Trophoblast cell (in vitro differentiated cells and primary cell): Measurements from ENCODE around the gene TFF1.
A peak's percentile ranks its signal among the peaks of the same experiment; 100 is the strongest.

Experiments
- DNase-seq, 2 donors: peaks; one replicate each; pipeline ENCODE4 v3.0.0-alpha.2; 2016
- H2AFZ ChIP-seq: 2 replicates; pipeline ENCODE4 v1.6.1; 2013; ENCODE audit warnings: low read length, moderate library complexity, mild to moderate bottlenecking; ENCODE audit not compliant: insufficient read depth, poor library complexity
- H2AK5ac ChIP-seq: 2 replicates; pipeline ENCODE4 v1.6.1; 2013; ENCODE audit warnings: mild to moderate bottlenecking, low read length
- H2BK120ac ChIP-seq: 2 replicates; pipeline ENCODE4 v1.6.1; 2013; ENCODE audit warnings: low read length, mild to moderate bottlenecking, moderate library complexity; ENCODE audit not compliant: insufficient read depth, poor library complexity
- H2BK12ac ChIP-seq: 2 replicates; pipeline ENCODE4 v1.6.1; 2013; ENCODE audit warnings: mild to moderate bottlenecking, low read length, moderate library complexity
- H2BK5ac ChIP-seq: 2 replicates; pipeline ENCODE4 v1.6.1; 2013; ENCODE audit warnings: low read length, low read depth, moderate library complexity, mild to moderate bottlenecking; ENCODE audit not compliant: poor library complexity
- H3K14ac ChIP-seq: 2 replicates; pipeline ENCODE4 v1.6.1; 2013; ENCODE audit warnings: mild to moderate bottlenecking, low read length
- H3K18ac ChIP-seq: 2 replicates; pipeline ENCODE4 v1.6.1; 2013; ENCODE audit warnings: mild to moderate bottlenecking, low read length
- H3K23ac ChIP-seq: 2 replicates; pipeline ENCODE4 v1.6.1; 2013; ENCODE audit warnings: low read length
- H3K27ac ChIP-seq: 2 replicates; pipeline ENCODE4 v1.5.1; 2013; ENCODE audit warnings: low read depth, mild to moderate bottlenecking, inconsistent platforms, low read length, moderate library complexity
- H3K27me3 ChIP-seq: 2 replicates; pipeline ENCODE4 v1.6.1; 2013; ENCODE audit warnings: inconsistent platforms, mild to moderate bottlenecking, low read length, moderate library complexity; ENCODE audit not compliant: insufficient read depth
- H3K36me3 ChIP-seq, 2 experiments: 1 replicate in 1 of 2; 2 replicates in 1 of 2; pipeline ENCODE4 v1.6.1; 2013; ENCODE audit warnings: low read length in 2 of 2, mild to moderate bottlenecking in 2 of 2, moderate library complexity in 1 of 2; ENCODE audit not compliant: insufficient read depth in 2 of 2, control insufficient read depth in 1 of 2
- H3K4ac ChIP-seq: 2 replicates; pipeline ENCODE4 v1.6.1; 2013; ENCODE audit warnings: low read depth, mild to moderate bottlenecking, low read length, moderate library complexity
- H3K4me1 ChIP-seq, 2 experiments: 1 replicate in 1 of 2; 2 replicates in 1 of 2; pipeline ENCODE4 v1.6.1; 2013; ENCODE audit warnings: low read length in 2 of 2, mild to moderate bottlenecking in 2 of 2, moderate library complexity in 1 of 2; ENCODE audit not compliant: insufficient read depth in 2 of 2, control insufficient read depth in 1 of 2
- H3K4me2 ChIP-seq: 2 replicates; pipeline ENCODE4 v1.6.1; 2013; ENCODE audit warnings: inconsistent platforms, mild to moderate bottlenecking, low read length, moderate library complexity
- H3K4me3 ChIP-seq: 2 replicates; pipeline ENCODE4 v1.5.1; 2013; ENCODE audit warnings: mild to moderate bottlenecking, low read depth, low read length, inconsistent platforms
- H3K79me1 ChIP-seq: one replicate; pipeline ENCODE4 v1.6.1; 2013; ENCODE audit warnings: low read length
- H3K79me2 ChIP-seq: 2 replicates; pipeline ENCODE4 v1.6.1; 2013; ENCODE audit warnings: low read length, mild to moderate bottlenecking; ENCODE audit not compliant: control insufficient read depth, insufficient read depth, poor library complexity
- H3K9ac ChIP-seq: 2 replicates; pipeline ENCODE4 v1.6.1; 2013; ENCODE audit warnings: mild to moderate bottlenecking, low read length
- H3K9me3 ChIP-seq: 2 replicates; pipeline ENCODE4 v1.6.1; 2013; ENCODE audit warnings: low read depth, mild to moderate bottlenecking, control low read depth, inconsistent platforms, low read length; ENCODE audit not compliant: insufficient read depth
- H4K12ac ChIP-seq: 2 replicates; pipeline ENCODE4 v1.6.1; 2013; ENCODE audit warnings: low read depth, mild to moderate bottlenecking, low read length, moderate library complexity
- H4K8ac ChIP-seq: 2 replicates; pipeline ENCODE4 v1.6.1; 2013; ENCODE audit warnings: low read depth, mild to moderate bottlenecking, low read length, moderate library complexity
- H4K91ac ChIP-seq: one replicate; pipeline ENCODE4 v1.6.1; 2013; ENCODE audit warnings: low read depth, mild to moderate bottlenecking, low read length, moderate library complexity
- WGBS: extraction: QIAGEN DNeasy Blood & Tissue Kit; methylation state at CpG from one replicate; pipeline ENCODE4 v1.1.7; 2013; ENCODE audit warnings: missing lambda C conversion rate; ENCODE audit not compliant: insufficient read length, insufficient coverage; ENCODE audit errors: extremely low coverage; 5-methylcytosine and 5-hydroxymethylcytosine counted together

Gene TFF1

GRCh38 chr21:42361286-42361685 lies 5.0 kb downstream of the TFF1 start:
- no peak overlapping the region for H4K12ac ChIP-seq
- H2AFZ ChIP-seq, result no peak overlapping the region
- no peak overlapping the region for H4K91ac ChIP-seq
- no peaks in the 10 kb centered on the region for H3K27me3 ChIP-seq
- WGBS, result no CpG with 5 or more reads among the region's 7 CpGs
- H3K4me1 ChIP-seq, result peaks cover 0 to 2% of the 10 kb centered on the region in 2 experiments
- no peak overlapping the region for H2BK5ac ChIP-seq
- H3K23ac ChIP-seq, result no peak overlapping the region
- peaks cover 8% of the 10 kb centered on the region for H3K9me3 ChIP-seq
- H3K4me2 ChIP-seq, result no peak overlapping the region
- no peak overlapping the region for H3K4me3 ChIP-seq
- H2BK120ac ChIP-seq, result no peak overlapping the region
- no peak overlapping the region for H3K14ac ChIP-seq
- no peaks in the 10 kb centered on the region for H3K79me2 ChIP-seq
- H3K36me3 ChIP-seq, result no peaks in the 10 kb centered on the region
- no peak overlapping the region for H3K9ac ChIP-seq
- no peak overlapping the region for H4K8ac ChIP-seq
- no peak for DNase-seq
- no peak overlapping the region for H3K27ac ChIP-seq
- H2BK12ac ChIP-seq, result no peak overlapping the region
- no peaks in the 10 kb centered on the region for H3K79me1 ChIP-seq
- no peak overlapping the region for H2AK5ac ChIP-seq
- H3K18ac ChIP-seq, result no peak overlapping the region
- no peak overlapping the region for H3K4ac ChIP-seq

- no peak overlapping the region for H3K18ac ChIP-seq
- H2BK12ac ChIP-seq, result no peak overlapping the region
- no peaks in the 10 kb centered on the region for H3K36me3 ChIP-seq
- H2AFZ ChIP-seq, result no peak overlapping the region
- no peaks in the 10 kb centered on the region for H3K79me2 ChIP-seq
- H3K9ac ChIP-seq, result no peak overlapping the region
- no peak overlapping the region for H3K27ac ChIP-seq
- H3K23ac ChIP-seq, result no peak overlapping the region
- no peak overlapping the region for H3K4me2 ChIP-seq
- no peak overlapping the region for H4K12ac ChIP-seq
- H4K91ac ChIP-seq, result no peak overlapping the region
- H2AK5ac ChIP-seq, result no peak overlapping the region
- H3K79me1 ChIP-seq, result no peaks in the 10 kb centered on the region
- no peak overlapping the region for H2BK120ac ChIP-seq
- H3K4ac ChIP-seq, result no peak overlapping the region
- no peak overlapping the region for H2BK5ac ChIP-seq
- no CpG with 5 or more reads among the region's 2 CpGs for WGBS
- peaks cover 0 to 2% of the 10 kb centered on the region in 2 experiments for H3K4me1 ChIP-seq
- H3K4me3 ChIP-seq, result no peak overlapping the region
- peak in 1 of 2 donors; percentile 31 for DNase-seq
- H4K8ac ChIP-seq, result no peak overlapping the region
- no peak overlapping the region for H3K14ac ChIP-seq
- peaks cover 8% of the 10 kb centered on the region for H3K9me3 ChIP-seq
- H3K27me3 ChIP-seq, result no peaks in the 10 kb centered on the region
These were observed 6.0 kb downstream of the TFF1 start for GRCh38 chr21:42360317-42360716.

- Histone ChIP-seq H3K14ac (no peak overlapping the region), H3K9ac (no peak overlapping the region), H3K9me3 (peaks cover 8% of the 10 kb centered on the region), H3K79me1 (no peaks in the 10 kb centered on the region), H3K4me3 (no peak overlapping the region), H3K27ac (no peak overlapping the region), H3K18ac (no peak overlapping the region), H2BK12ac (no peak overlapping the region), H3K23ac (no peak overlapping the region), H2BK120ac (no peak overlapping the region), H2BK5ac (no peak overlapping the region), H4K91ac (no peak overlapping the region), H3K4me1 (no peaks in the 10 kb centered on the region), H3K36me3 (no peaks in the 10 kb centered on the region), H3K27me3 (no peaks in the 10 kb centered on the region), H3K4me2 (no peak overlapping the region), H4K8ac (no peak overlapping the region), H4K12ac (no peak overlapping the region), H3K79me2 (no peaks in the 10 kb centered on the region), H3K4ac (no peak overlapping the region), H2AK5ac (no peak overlapping the region), H2AFZ (no peak overlapping the region)
- no CpG with 5 or more reads among the region's 13 CpGs for WGBS
- peak; percentile 13 to 62 for DNase-seq
These were observed 7.4 kb downstream of the TFF1 start for GRCh38 chr21:42358937-42359336.

- no peak for DNase-seq
- no peaks in the 10 kb centered on the region for H3K79me2 ChIP-seq
- H3K36me3 ChIP-seq, result no peaks in the 10 kb centered on the region
- no peaks in the 10 kb centered on the region for H3K79me1 ChIP-seq
- H3K9me3 ChIP-seq, result peaks cover 8% of the 10 kb centered on the region
- no peak overlapping the region for H4K91ac ChIP-seq
- no peak overlapping the region for H2BK5ac ChIP-seq
- no peak overlapping the region for H4K8ac ChIP-seq
- H3K23ac ChIP-seq, result no peak overlapping the region
- H3K4me2 ChIP-seq, result no peak overlapping the region
- H2AFZ ChIP-seq, result no peak overlapping the region
- H3K4me1 ChIP-seq, result no peaks in the 10 kb centered on the region
- no peak overlapping the region for H2AK5ac ChIP-seq
- H2BK120ac ChIP-seq, result no peak overlapping the region
- no peak overlapping the region for H3K4ac ChIP-seq
- WGBS, result no CpG with 5 or more reads among the region's 12 CpGs
- no peak overlapping the region for H3K4me3 ChIP-seq
- no peak overlapping the region for H4K12ac ChIP-seq
- H3K14ac ChIP-seq, result no peak overlapping the region
- no peaks in the 10 kb centered on the region for H3K27me3 ChIP-seq
- H3K27ac ChIP-seq, result no peak overlapping the region
- no peak overlapping the region for H3K9ac ChIP-seq
- H3K18ac ChIP-seq, result no peak overlapping the region
- no peak overlapping the region for H2BK12ac ChIP-seq
These were observed 8.1 kb downstream of the TFF1 start for GRCh38 chr21:42358261-42358660.
